GM12801 (cell line): ENCODE measurements around the gene TRIOBP.

Experiments
- CTCF ChIP-seq: IDR thresholded peaks from one replicate; pipeline ENCODE4 v1.5.1; 2011; ENCODE audit warnings: control low read depth; ENCODE audit not compliant: insufficient read length; ENCODE audit errors: extremely low read depth

TRIOBP gene

GRCh38 chr22:37823134-37823985, 126.5 kb downstream of the TRIOBP start, which contains the start of gene GALR3:
TSS of gene GALR3 (plus strand) at chr22:37823382. CDS start at chr22:37823407, 25 bp downstream.
- no peak for TF ChIP-seq CTCF

GRCh38 chr22:37824674-37825641, 128.1 kb downstream of the TRIOBP start:
- no peak for TF ChIP-seq CTCF
